ENCODE measurements around the gene HDGFL2. TPM values are rescaled to one million over a fixed set of nuclear protein-coding genes. Genes with fewer than 3 reads are reported as not detected.

HDGFL2 gene
- total RNA-seq, 3 donors from 2014 or later: 33.0 to 34.1 (median 33.1) TPM

DNA sequence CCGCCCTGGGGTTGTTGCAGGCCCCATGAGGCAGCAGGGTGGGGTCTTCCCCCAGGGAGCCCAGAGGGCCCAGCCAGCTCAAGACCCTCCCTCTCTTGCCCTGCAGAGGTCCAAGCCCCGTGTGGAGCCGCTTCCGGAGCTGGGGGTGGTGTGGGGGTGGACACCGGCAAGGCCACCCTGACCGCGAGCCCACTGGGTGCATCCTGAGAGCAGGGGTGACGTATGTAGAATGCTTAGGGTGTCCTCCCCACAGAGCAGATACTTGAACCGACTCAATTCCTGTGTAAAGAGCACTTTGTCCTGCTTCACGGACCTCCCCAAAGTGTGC, 29.3 kb upstream of the HDGFL2 start:
- no peak for DNase-seq (ENCODE audit: low spot score in 2 of 2)
- intact Hi-C loops (cut with DNase I; ENCODE audit: low total_unique reads): no loop called here
- no peaks in the 10 kb centered on the region for H3K9me3 ChIP-seq
- no peaks in the 10 kb centered on the region for H3K27me3 ChIP-seq
- no peak overlapping the region for H3K27ac ChIP-seq
- no peak for TF ChIP-seq POLR2A (IDR thresholded peaks at IDR 0.05)
- TF ChIP-seq, protein P1, sequence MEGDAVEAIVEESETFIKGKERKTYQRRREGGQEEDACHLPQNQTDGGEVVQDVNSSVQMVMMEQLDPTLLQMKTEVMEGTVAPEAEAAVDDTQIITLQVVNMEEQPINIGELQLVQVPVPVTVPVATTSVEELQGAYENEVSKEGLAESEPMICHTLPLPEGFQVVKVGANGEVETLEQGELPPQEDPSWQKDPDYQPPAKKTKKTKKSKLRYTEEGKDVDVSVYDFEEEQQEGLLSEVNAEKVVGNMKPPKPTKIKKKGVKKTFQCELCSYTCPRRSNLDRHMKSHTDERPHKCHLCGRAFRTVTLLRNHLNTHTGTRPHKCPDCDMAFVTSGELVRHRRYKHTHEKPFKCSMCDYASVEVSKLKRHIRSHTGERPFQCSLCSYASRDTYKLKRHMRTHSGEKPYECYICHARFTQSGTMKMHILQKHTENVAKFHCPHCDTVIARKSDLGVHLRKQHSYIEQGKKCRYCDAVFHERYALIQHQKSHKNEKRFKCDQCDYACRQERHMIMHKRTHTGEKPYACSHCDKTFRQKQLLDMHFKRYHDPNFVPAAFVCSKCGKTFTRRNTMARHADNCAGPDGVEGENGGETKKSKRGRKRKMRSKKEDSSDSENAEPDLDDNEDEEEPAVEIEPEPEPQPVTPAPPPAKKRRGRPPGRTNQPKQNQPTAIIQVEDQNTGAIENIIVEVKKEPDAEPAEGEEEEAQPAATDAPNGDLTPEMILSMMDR (IDR thresholded peaks at IDR 0.05): no peak
- TF ChIP-seq POLR2AphosphoS5 (IDR thresholded peaks at IDR 0.05): no peak
- H3K4me1 ChIP-seq: no peaks in the 10 kb centered on the region
- no peak overlapping the region for H3K4me3 ChIP-seq
- H3K36me3 ChIP-seq: peaks cover 19% of the 10 kb centered on the region

DNA sequence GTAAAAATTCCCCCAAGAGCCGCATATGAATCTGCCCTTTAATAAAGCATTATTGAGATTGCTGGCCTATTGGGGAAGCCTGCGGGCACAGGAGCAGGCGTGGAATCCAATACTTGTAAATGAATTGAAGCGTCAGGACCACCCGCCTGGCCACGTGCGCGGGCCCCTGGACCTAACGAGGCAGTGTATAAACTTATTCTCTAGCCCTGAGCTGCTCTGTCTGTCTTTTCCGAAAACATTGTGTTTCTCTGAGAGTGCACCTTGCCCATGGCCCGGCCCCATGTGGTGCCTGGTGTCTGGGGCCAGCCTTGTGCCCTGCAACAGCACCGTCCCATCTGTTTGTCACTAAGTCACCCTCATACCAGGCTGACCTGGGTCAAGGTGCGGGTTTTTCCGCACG, 28.9 kb upstream of the HDGFL2 start:
- H3K27ac ChIP-seq: no peak overlapping the region
- no peaks in the 10 kb centered on the region for H3K9me3 ChIP-seq
- no peak overlapping the region for H3K4me3 ChIP-seq
- no peaks in the 10 kb centered on the region for H3K4me1 ChIP-seq
- intact Hi-C loops (cut with DNase I; ENCODE audit: low total_unique reads): no loop called here
- no peaks in the 10 kb centered on the region for H3K27me3 ChIP-seq
- TF ChIP-seq, protein P1 (IDR thresholded peaks at IDR 0.05): no peak
- TF ChIP-seq POLR2AphosphoS5 (IDR thresholded peaks at IDR 0.05): no peak
- TF ChIP-seq POLR2A (IDR thresholded peaks at IDR 0.05): no peak
- H3K36me3 ChIP-seq: peaks cover 23% of the 10 kb centered on the region
- DNase-seq (ENCODE audit: low spot score in 2 of 2): no peak

DNA sequence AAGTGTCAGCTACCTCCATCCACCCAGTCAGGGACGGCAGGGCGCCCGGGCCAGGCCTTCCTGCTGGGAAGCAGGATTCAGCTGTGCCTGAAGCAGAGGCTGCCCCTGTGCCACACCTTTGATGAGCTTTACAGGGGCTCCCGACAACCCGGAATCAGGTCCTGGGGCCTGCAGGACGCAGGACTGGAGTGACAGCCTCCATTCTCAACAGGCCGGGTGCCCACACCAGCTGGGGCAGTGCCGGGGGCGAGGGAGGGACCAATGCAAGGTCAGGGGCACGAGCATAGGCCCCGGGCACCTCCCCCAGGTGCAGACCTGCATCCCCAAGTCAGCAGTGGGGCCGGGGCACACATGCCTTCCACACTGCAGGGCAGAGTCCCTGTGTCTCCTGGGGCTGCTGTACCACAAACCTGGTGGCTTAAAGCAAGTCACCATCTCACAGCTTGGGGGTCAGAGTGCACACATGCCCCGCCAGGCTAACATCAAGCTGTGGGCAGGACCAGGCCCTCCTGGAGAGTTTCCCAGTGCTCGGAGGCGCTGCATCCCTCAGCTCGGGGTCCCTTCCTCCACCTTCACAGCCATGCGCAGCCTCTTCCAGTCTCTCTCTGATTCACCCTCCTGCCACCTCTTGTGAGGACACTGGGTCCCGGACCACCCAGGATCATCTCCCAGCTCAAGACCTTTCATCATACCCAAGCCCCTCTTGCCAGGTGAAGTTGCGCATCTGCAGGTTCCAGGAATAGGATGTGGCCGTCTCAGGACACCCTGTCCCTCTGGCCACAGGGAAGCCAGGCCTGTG, 27.9 kb upstream of the HDGFL2 start:
- peaks cover 26% of the 10 kb centered on the region for H3K36me3 ChIP-seq
- intact Hi-C loops (cut with DNase I; ENCODE audit: low total_unique reads): no loop called here
- no peak overlapping the region for H3K27ac ChIP-seq
- no peaks in the 10 kb centered on the region for H3K27me3 ChIP-seq
- no peak for DNase-seq (ENCODE audit: low spot score in 2 of 2)
- no peak overlapping the region for H3K4me3 ChIP-seq
- TF ChIP-seq POLR2A (IDR thresholded peaks at IDR 0.05) (no peak), POLR2AphosphoS5 (IDR thresholded peaks at IDR 0.05) (no peak)
- TF ChIP-seq, protein P1 (IDR thresholded peaks at IDR 0.05): no peak
- H3K9me3 ChIP-seq: no peaks in the 10 kb centered on the region
- no peaks in the 10 kb centered on the region for H3K4me1 ChIP-seq

DNA sequence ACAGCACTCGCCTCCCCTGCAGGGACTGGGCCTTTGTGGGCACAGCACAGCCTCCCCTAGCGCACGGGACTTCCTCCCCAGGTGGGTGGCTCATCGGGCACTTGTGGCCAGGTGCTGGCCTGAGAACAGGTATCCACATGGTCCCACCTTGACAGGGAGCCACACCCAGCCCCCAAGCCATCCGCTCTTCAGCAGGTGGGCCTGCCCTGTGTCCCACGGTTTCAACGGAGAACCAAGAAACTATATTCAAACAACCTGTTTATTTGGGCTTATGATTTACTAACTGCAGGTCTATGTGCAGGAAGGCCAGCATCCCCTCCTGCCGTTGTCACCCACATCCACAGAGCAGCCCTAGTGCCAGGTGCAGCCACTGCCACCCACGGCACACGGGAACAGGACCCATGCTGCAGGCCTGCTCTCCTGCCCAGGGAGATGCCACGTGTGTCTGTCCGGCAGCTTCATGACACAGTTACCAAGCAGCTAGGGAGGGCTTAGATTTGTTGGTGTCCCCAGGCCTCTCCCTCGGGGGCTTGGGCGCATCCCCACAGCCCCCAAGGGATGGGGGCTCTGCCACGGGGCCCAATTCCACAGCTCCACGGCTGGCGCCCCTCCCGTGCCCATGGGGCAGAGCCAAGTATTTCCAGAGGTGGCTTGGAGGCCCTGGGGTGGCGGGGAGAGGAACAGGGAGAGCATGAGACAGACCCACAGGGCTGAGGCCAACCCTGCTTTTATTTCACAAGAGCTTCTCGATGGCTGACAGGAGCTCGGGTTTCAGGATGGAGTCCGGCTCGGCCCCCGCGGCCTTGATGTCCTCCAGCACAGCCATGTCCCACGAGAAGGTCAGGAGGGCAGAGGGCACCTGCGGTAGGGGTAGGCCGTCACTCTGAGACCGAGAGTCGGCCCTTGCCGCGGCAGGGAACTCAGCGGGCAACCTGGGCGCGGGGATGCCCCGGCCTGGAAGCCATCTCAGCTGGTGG, 27.0 kb upstream of the HDGFL2 start:
- Histone ChIP-seq H3K9me3 (no peaks in the 10 kb centered on the region), H3K36me3 (peaks cover 26% of the 10 kb centered on the region), H3K27me3 (no peaks in the 10 kb centered on the region), H3K4me3 (no peak overlapping the region), H3K4me1 (no peaks in the 10 kb centered on the region), H3K27ac (no peak overlapping the region)
- DNase-seq (ENCODE audit: low spot score in 2 of 2): no peak
- intact Hi-C loops (cut with DNase I; ENCODE audit: low total_unique reads): no loop called here
- TF ChIP-seq POLR2A (IDR thresholded peaks at IDR 0.05): no peak
- TF ChIP-seq POLR2AphosphoS5 (IDR thresholded peaks at IDR 0.05): no peak
- TF ChIP-seq, protein P1 (IDR thresholded peaks at IDR 0.05): no peak

Measured in breast epithelium (tissue), 4 donors.